Mucosa of rectum (tissue), 2 donors: ENCODE results near the gene OR52E2.

Experiments
- H3K27ac ChIP-seq, 2 donors: one replicate each; pipeline ENCODE4 v1.7.0; 2013; ENCODE audit warnings: inconsistent platforms in 2 of 2, low read depth in 2 of 2, low read length in 2 of 2
- H3K27me3 ChIP-seq, 2 donors: one replicate each; pipeline ENCODE4 v1.7.0; 2013; ENCODE audit warnings: low read length in 2 of 2; ENCODE audit not compliant: control insufficient read depth in 2 of 2, insufficient read depth in 2 of 2
- H3K36me3 ChIP-seq, 2 donors: one replicate each; pipeline ENCODE4 v1.7.0; 2013; ENCODE audit warnings: low read length in 2 of 2; ENCODE audit not compliant: control insufficient read depth in 2 of 2, insufficient read depth in 2 of 2
- H3K4me1 ChIP-seq, 2 donors: one replicate each; pipeline ENCODE4 v1.7.0; 2013; ENCODE audit warnings: low read length in 2 of 2, mild to moderate bottlenecking in 1 of 2; ENCODE audit not compliant: control insufficient read depth in 2 of 2, insufficient read depth in 2 of 2
- H3K4me3 ChIP-seq, 2 donors: one replicate each; pipeline ENCODE4 v1.7.0; 2013; ENCODE audit warnings: low read length in 2 of 2
- H3K9ac ChIP-seq, 2 donors: one replicate each; pipeline ENCODE4 v1.7.0; 2013; ENCODE audit warnings: low read length in 2 of 2, low read depth in 1 of 2, mild to moderate bottlenecking in 1 of 2
- H3K9me3 ChIP-seq, 2 donors: one replicate each; pipeline ENCODE4 v1.7.0; 2013; ENCODE audit warnings: low read length in 2 of 2; ENCODE audit not compliant: control insufficient read depth in 2 of 2
- donor health status: healthy.
- donor health status: Normal muscosa, but diverticular disease.

OR52E2 gene

GRCh38 chr11:5036669-5037068 is 22.8 kb downstream of the OR52E2 start:
- H3K27me3 ChIP-seq = no peaks in the 10 kb centered on the region
- H3K9me3 ChIP-seq = no peaks in the 10 kb centered on the region
- H3K4me3 ChIP-seq = no peak overlapping the region
- H3K4me1 ChIP-seq = no peaks in the 10 kb centered on the region
- H3K36me3 ChIP-seq = no peaks in the 10 kb centered on the region
- H3K27ac ChIP-seq = no peak overlapping the region
- H3K9ac ChIP-seq = no peak overlapping the region

DNA sequence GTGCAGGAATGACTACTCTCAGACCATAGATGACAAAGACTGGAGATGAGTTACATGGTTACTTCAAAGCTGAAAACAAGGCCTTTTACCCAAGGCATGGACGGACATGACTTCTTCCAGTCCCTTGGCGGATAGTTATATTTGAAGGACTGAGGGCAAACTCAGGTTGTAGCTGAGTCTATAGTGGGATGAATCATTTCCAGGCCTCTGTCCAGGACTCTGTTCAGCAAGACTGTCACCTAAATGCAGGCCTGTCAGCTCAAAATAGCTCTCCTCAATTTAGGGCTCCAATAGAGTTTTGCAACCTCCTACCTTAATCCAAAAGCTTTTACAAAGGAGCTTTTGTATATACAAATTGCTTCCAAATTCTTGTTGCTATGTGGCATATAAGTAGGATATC is 37.4 kb downstream of the OR52E2 start:
- Histone ChIP-seq H3K27ac (no peak overlapping the region), H3K27me3 (no peaks in the 10 kb centered on the region), H3K9ac (no peak overlapping the region), H3K9me3 (peaks cover 0 to 3% of the 10 kb centered on the region in 2 donors), H3K4me1 (no peaks in the 10 kb centered on the region), H3K4me3 (no peak overlapping the region), H3K36me3 (no peaks in the 10 kb centered on the region)

DNA sequence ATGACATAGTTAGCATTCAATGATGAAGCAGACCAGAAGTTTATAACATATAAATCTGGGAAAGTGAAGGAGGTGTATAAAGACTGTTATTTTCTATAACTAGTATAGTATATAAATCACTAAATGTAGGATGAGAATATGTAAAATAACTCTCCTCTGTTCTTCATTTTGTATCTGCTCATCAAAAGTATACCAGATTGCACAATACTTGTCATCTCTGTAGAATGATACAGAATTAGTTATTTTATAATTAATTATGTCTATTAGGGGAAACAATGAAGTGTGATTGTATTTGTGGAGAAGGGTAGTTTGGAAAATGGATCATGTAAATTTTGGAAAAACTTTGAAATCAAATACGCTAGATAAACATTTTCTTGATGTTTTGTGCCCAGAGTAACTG is 46.4 kb downstream of the OR52E2 start:
- no peak overlapping the region for H3K9ac ChIP-seq
- no peaks in the 10 kb centered on the region for H3K36me3 ChIP-seq
- no peaks in the 10 kb centered on the region for H3K4me1 ChIP-seq
- H3K4me3 ChIP-seq = no peak overlapping the region
- H3K27me3 ChIP-seq = no peaks in the 10 kb centered on the region
- no peaks in the 10 kb centered on the region for H3K9me3 ChIP-seq
- no peak overlapping the region for H3K27ac ChIP-seq

DNA sequence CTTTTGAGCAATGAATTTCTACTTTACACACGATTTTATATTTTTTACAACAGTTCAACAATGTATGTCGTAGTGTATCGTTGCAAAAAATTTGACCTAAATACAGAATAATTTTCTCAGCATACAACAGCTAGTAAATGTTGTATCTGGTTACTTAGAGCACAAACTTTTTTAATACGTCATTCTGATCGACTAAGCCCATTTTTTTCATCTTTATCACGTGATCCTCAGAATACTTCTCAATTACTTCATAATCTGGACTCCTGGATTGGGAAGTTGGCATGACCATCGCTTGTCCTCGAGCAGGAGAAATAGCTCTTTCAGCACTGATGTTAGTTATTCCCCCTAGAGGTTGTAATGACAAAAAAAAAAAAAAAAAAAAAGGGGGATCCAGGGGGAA is 48.2 kb downstream of the OR52E2 start:
- Histone ChIP-seq H3K27me3 (no peaks in the 10 kb centered on the region), H3K9ac (no peak overlapping the region), H3K27ac (no peak overlapping the region), H3K4me1 (no peaks in the 10 kb centered on the region), H3K9me3 (no peaks in the 10 kb centered on the region), H3K4me3 (no peak overlapping the region), H3K36me3 (no peaks in the 10 kb centered on the region)
